Fibroblast of upper back skin (primary cell): ENCODE measurements around the gene ZBTB20.

Experiments
- DNase-seq: peaks from one replicate; pipeline ENCODE4 v3.0.0-alpha.2; 2013

Gene ZBTB20

GRCh38 chr3:114866430-114866829, 280.7 kb downstream of the ZBTB20 start:
- DNase-seq = no peak

GRCh38 chr3:114864970-114865369, 282.1 kb downstream of the ZBTB20 start:
- DNase-seq = no peak

GRCh38 chr3:114863848-114864247, 283.2 kb downstream of the ZBTB20 start:
- no peak for DNase-seq

- DNase-seq = no peak
These were observed 285.4 kb downstream of the ZBTB20 start for GRCh38 chr3:114861666-114862065.

- no peak for DNase-seq
These were observed 286.6 kb downstream of the ZBTB20 start for GRCh38 chr3:114860531-114860930.

DNA sequence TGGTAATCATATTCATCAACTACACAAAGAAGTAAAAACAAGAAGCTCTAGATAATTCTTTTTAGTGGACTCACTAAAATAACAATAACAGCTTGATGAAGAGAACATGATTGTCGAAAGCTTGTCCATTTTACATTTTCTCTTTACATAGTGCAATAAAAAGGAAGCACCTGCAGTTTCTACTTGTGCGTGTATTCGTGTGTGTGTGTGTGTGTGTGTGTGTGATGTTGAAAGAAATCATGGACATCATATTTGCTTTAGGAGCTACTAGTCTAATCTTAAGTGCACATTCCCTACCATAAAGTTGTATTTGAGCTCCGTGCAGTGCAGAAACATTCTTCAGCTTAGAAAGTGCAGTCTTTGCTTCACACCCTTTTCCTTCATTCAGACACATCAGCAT, 288.8 kb downstream of the ZBTB20 start:
- DNase-seq = no peak

- DNase-seq = no peak
These were observed 289.8 kb downstream of the ZBTB20 start for GRCh38 chr3:114857299-114857701.

DNA sequence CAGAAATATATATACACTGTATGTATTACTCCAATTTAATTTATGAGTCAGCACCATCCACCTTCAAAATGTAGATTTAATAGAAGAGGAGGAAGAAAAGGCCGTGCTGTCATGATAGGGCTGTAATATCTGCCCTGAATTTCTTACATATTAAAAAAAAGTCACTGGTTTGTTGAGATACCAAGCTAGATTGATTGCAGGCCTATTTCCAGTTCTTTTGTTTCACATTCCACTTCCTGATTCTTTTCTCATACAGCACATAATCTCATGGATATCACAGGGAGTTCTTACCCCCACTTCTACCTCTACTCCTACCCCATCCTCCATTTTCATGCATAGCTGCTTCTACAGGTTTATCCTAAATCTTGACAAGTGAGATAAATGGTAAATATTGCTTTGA, 290.3 kb downstream of the ZBTB20 start:
- DNase-seq = no peak

GRCh38 chr3:114855839-114856238, 291.2 kb downstream of the ZBTB20 start:
- DNase-seq = no peak

DNA sequence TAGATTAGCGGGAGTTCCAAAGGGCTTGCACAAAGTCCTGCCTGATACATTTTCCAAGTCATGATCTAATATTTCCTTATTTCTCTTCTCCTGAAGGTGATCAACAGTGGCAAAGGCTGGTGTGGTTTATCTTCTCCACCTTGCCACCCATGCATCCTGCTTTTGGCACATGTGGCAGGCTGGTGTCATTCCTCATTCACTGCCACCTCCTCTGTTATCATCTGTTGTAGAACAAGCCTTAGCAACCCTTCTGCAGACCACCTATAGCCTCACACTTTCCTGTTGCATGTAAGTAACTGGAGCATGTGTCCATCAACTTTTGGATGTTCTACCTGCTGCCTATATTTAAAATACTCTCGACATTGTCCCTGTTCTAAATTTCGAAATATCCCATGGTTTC, 294.1 kb downstream of the ZBTB20 start:
- no peak for DNase-seq

DNA sequence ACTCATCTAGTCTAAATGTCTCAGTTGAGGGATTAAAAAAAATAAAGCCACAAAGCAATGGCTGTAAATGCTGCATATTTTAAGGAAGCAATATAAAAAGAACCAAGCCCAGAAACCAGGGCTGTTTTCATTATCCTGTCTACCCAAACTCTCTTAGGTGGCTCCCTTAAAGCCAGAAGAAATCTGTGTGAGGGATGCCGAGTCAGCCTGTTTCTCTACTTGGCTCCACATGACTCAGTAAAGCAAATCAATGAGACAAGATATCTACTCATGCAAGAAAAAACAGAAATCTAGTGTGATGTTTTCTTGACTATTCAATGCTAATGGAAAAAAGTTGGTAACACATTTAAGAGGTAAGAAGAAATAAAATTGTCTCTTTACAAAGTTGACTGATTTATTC, 296.2 kb downstream of the ZBTB20 start:
- no peak for DNase-seq

GRCh38 chr3:114848643-114849350, 298.3 kb downstream of the ZBTB20 start:
- DNase-seq = no peak

- DNase-seq = no peak
These were observed 299.0 kb downstream of the ZBTB20 start for GRCh38 chr3:114848082-114848481.

- DNase-seq = no peak
These were observed 299.5 kb downstream of the ZBTB20 start for GRCh38 chr3:114847564-114847963.

GRCh38 chr3:114846779-114847178, 300.3 kb downstream of the ZBTB20 start:
- DNase-seq = no peak

DNA sequence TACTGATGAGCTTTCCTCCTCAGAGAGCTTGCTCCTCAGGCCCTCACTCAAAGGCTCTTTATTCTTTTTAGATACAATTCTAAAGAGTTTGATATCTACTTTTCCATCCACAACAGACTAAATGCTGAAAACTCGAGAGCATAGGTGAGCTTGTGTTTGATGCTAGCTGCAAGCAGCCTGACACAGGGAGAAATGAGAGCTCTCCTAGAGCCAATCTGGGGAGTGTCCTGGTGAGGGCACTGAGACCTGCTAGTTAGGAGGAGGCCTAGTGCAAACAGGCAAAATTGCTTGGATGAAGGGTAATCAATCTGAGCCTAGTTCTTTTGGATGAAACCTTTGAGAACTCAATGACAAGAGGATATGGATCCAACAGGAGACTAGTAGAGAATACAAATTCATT, 300.8 kb downstream of the ZBTB20 start:
- DNase-seq = no peak

- DNase-seq = no peak
These were observed 305.6 kb downstream of the ZBTB20 start for GRCh38 chr3:114841515-114841914.

DNA sequence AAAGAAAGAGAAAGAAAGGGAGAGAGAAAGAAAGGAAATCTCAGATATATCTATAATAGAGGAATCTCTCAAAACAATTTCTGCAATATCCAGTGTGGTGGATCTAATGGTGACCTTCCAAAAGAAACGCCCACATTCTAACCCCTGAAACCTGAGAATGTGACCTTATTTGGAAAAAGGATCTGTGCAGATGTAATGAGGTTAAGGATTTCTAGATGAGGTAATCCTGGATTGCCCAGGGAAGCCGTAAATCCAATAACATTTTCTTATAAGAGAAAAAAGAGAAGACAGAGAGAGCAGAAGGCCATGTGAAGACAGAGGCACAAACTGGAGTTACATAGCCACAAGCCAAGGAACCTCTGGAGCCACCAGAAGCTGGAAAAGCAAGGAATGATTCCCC, 307.6 kb downstream of the ZBTB20 start:
- DNase-seq = peak; percentile 35

GRCh38 chr3:114838025-114838424, 309.1 kb downstream of the ZBTB20 start:
- no peak for DNase-seq

DNA sequence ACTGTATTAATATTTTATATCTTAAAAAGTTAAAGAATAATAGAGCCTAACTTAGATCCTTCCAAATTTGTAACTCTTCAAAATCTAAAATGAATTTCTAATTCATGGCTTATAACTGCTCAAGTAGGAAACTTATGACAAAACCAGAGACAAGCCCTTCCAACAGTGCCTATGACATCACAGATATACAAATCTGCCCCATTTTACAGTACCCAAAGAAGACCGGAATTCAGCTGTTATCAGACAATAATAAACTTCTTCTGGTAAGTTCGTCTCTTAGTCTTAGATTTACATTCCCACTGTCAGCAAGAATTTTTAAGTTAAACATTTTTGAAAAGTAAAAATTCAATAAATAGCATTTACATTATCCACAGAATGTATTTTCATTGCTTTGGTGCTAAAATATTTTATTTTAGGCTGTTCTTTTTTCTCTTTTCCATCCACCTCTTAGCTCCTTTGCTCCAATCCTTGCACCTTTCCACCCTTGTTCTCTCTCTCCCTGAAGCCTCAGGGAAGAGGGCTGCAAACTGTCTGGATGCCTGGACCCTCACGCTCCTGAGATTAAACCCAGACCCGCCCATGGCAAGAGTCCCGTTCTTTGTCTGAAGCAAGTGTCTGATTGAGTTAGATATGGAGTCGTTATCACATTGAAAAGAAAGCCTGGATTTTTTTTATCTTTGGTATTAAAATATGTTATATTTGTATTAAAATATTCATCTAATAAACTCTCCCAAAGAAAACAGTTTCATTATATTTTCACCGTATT, 312.7 kb downstream of the ZBTB20 start:
- no peak for DNase-seq

DNA sequence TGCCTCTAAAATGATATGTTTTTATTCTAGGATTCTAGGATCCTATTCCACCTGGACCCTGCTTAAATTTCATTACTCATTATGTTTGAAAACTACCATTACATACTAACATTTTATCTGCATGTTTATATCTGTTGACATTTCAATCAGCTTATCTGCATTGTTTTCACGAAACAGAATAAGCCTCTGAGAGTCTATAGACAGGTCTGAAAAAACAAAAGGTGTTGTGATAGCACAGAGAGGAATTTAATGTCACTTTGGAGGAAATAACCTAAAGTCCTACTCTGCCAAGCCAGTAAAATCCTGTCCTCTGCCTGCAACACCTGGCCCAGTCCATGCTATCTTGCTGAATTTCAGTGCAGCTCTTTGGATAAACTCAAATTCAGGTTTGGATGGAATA, 315.2 kb downstream of the ZBTB20 start:
- no peak for DNase-seq

DNA sequence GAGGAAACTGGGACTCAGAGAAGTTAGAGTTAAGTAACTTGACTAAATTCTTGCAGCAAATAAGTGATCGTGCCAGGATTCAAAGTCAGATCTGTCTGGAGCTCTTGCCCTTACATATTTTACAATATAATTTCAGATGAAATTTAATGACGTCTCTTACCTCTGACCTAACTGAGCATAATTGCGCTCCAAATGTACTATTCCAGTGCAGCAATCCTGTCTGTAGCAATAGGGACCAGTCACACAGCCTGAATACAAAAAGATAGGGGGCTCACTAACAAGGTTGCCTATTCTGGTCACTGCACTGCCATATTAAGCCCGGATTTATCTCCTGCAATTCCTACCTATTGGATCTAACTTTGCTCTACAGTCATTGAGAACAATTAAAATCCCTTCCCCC, 316.4 kb downstream of the ZBTB20 start:
- DNase-seq = no peak

GRCh38 chr3:114829783-114830182, 317.3 kb downstream of the ZBTB20 start:
- no peak for DNase-seq

DNA sequence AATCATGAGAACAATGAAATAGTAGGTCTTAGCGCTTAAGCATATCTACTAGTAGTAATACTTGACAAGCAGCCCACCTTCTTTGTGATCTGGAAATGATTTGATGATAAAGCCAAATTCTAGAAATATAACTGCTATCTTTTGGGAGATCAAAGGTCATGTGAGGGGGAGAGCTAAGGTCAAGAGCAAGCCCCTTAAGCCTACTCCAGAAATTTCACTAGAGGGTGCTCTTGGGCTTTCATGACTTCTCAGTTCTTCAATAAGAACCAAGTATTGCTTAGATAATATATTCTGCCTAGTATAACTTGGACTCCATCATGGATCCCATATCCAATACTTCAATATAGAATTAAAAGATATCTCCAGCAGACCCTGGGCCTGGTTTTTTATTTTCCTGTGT, 319.6 kb downstream of the ZBTB20 start:
- peak; percentile 44 for DNase-seq

DNA sequence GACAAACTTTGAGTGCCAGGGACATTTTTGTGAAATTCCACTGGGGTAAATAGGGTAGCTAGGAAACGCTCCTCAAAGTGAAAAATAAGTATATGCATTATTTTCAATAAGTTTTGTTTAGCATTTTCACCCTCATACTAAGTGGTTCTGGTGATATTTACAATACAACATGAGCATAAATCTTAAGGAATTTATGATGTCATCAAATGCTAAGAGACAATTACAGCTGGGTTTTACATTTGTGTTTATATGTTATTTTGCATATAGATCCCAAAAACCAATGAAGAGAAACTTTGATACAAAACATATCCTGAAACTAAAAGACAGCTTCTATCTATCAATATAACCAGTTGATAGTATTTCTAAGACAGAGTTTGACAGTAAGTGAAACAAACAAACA, 323.1 kb downstream of the ZBTB20 start:
- DNase-seq = no peak
